Activated gamma-delta T cell (primary cell): ENCODE results near the gene THOC5.
"Not testable (repeated sequence)": the region's sequence is repeated elsewhere in the genome, so short reads cannot be mapped to it uniquely, and the experiment has no call there.

ENCODE experiments used
- DNase-seq: peaks from one replicate; lab custom pipeline; 2025; lab: John Stamatoyannopoulos, UW
- total RNA-seq, 2 donors: gene quantifications; one replicate each; lab custom pipeline; 2026; lab: John Stamatoyannopoulos, UW

The THOC5 gene
- 52.9 to 55.5 reads per million in 2 donors for total RNA-seq

DNA sequence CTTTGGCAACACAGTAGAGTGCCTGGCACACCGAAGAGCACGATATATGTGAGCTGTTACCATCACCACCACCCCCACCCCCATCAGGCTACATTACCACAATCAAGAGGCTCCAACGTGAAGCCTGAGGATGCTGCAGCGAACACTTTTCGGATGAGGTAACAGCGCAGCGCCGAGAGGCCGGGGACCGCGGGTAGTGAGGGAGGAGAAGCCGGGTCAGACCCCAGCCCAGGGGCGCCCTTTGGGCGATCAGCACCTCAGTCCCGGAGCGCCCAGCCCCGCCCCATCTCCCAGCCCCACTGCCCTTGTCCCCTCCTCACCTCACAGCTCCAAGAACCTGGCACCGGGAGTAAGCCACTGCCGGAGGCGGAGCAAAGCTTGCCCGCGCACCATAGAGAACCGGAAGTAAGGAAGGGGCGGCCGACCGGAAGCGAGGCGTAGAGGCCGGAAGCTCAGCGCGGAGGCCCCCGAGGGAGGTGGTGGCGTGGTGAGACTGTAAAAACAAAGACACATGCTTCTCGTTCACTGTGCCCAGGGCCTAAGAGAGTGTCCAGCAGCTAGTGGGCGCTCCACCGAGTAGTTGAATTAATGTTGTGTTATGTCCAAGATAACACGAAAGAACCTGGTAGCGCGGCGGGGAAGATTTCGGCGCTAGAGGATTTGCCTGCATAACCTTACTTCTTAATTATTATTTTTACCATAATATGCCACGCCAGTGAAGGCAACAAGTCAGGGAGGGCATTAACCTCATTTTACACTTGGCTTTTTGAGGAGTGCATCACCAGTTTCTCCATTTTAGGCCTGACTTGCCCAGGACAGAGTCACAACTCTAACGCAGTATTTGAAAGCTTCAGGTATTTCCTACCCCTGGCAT lies at the start of gene THOC5:
THOC5 (minus strand) TSS at position 407 of the 874 bp plus-strand sequence. CDS start 4,610 bp downstream, outside the sequence.
- DNase-seq: peak; percentile 70

DNA sequence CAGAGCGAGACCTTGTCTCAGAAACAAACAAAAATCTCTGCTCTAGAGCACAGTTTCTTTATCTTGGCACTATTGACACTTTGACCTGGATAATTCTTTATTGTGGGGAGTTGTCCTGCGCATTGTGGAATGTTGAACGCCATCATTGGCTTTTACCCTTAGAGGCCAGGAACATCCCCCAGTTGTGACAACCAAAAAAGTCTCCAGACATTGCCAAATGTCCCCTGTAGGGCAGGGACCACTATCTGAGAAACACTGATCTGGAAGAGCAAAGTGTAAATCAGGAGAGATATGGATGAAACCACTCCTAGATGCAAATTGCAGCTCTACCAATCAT lies 45.1 kb upstream of the THOC5 start:
- no peak for DNase-seq

GRCh38 chr22:29597871-29598683 lies 44.5 kb upstream of the THOC5 start:
- not testable (repeated sequence) for DNase-seq

DNA sequence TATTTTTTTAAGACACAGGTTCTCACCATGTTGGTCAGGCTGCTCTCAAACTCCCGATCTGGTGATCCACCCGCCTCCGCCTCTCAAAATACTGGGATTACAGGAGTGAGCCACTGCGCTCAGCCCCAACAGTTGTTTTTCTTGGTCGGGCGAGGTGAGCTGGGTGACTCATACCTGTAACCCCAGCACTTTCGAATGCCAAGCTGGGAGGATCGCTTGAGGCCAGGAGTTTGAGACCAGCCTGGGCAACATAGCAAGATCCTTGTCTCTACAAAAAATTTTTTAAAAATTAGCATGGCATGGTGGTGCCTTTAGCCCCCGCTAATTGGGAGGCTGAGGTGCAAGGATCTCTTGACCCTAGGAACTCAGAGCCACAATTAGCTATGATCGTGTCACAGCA lies 42.9 kb upstream of the THOC5 start:
- DNase-seq: no peak

DNA sequence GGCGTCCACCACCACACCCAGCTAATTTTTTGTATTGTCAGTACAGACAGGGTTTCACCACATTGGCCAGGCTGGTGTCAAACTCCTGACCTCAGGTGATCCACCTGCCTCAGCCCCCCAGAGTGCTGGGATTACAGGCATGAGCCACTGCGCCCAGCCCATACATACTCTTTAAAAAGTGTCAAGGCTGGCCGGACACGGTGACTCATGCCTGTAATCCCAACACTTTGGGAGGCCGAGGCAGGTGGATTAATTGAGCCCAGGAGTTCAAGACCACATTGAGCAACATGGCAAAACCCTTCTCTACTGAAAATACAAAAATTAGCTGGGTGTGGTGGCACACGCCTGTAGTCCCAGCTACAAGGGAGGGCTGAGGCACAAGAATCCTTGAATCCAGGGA lies 40.9 kb upstream of the THOC5 start:
- DNase-seq: not testable (repeated sequence)

GRCh38 chr22:29593923-29594322 lies 40.4 kb upstream of the THOC5 start:
- no peak for DNase-seq

DNA sequence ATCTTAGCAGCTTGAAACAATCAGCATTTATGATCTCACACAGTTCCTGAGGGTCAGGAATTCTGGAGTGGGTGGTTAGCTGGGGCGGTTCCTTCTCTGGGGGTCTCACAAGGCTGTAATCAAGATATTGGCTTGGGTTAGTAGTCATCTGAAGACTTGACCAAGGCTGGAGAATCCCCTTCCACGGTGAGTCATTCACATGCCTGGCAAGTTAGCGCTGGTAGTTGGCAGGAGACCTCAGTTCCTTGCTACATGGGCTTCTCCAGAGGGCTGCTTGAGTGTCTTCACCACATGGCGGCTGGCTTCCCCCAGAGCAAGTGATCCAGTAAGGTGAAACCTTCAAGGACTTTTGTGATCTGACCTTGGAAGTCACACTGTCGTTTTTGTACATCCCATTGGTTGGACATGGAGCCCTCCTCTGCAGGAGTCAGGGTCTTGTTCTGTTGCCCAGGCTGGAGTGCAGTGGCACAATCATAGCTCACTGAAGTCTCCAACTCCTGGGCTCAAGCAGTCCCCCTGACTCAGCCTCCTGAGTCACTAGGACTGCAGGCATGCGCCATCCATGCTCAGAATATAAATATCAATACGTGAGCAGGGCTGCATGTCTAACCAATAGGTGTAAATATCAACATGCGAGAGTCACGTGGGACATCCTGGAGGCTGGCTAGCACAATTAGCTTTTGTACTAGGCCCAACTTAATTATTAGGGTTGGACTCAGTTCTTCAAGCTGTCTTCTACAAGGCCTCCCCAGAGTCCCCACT lies 34.6 kb upstream of the THOC5 start:
- DNase-seq: no peak

GRCh38 chr22:29586193-29586705 lies 32.7 kb upstream of the THOC5 start:
- not testable (repeated sequence) for DNase-seq

DNA sequence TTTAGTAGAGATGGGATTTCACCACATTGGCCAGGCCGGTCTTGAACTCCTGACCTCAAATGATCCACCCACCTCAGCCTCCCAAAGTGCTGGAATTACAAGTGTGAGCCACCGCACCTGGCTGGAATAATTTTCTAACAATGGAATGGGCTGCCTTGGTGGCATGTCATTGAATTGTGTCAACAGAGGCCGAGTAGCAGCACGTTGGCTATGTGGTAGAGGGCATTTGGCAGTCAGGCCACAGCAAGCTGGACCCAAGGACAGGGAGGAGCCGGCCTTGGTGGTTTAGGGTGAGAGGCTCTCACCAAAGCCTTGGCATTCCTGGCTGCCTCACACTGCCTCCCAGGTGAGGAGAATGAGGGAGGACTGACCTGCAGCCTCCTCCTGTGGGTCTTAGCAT lies 31.4 kb upstream of the THOC5 start:
- no peak for DNase-seq

DNA sequence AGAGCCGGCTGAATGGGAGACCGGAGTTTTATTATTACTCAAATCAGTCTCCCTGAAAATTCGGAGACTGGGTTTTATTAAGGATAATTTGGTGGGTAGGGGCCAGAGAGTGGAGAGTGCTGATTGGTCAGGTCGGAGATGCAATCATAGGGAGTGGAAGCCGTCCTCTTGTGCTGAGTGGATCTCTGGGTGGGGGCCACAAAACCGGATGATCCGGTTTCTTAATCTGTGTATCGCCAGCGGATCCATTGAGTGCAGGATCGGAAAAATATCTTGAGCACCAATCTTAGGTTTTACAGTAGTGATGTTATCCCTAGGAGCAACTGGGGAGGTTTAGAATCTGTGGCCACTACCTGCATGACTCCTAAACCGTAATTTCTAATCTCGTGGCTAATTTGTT lies 28.2 kb upstream of the THOC5 start:
- no peak for DNase-seq

- no peak for DNase-seq
Measured at GRCh38 chr22:29580200-29580810, 26.7 kb upstream of the THOC5 start.

GRCh38 chr22:29578462-29579200 lies 25.1 kb upstream of the THOC5 start:
- no peak for DNase-seq

DNA sequence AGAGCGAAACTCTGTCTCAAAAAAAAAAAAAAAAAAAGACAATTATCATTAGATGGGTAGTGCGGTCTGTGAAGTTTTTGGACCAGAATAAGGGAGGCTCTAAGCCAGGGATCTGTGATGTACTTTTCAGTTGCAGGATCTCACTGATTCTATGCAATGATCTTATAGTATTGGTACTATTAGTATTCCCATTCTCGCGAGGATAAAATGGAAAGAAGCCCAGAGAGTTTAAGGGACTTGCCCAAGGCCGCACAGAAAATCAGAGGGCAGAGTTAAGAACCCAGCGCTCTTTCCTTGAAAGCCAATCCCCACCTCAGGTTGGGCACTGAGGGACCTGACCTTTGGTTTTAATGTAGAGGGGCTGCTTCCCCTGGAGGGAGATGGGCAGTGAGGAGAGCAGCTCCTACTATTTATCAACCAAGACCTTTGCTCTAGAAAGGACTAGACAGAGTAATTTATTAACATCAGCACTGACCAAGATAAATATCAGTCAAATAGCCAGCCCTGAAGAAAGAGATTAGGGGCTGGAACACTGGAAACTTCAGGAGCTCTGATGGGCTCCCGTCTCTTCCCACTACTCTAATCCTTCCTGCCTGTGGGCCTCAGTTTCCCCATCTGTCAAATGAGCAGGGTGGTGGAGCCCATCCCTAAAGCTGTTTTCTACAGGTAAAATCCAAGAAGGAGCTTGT lies 21.3 kb upstream of the THOC5 start:
- no peak for DNase-seq

DNA sequence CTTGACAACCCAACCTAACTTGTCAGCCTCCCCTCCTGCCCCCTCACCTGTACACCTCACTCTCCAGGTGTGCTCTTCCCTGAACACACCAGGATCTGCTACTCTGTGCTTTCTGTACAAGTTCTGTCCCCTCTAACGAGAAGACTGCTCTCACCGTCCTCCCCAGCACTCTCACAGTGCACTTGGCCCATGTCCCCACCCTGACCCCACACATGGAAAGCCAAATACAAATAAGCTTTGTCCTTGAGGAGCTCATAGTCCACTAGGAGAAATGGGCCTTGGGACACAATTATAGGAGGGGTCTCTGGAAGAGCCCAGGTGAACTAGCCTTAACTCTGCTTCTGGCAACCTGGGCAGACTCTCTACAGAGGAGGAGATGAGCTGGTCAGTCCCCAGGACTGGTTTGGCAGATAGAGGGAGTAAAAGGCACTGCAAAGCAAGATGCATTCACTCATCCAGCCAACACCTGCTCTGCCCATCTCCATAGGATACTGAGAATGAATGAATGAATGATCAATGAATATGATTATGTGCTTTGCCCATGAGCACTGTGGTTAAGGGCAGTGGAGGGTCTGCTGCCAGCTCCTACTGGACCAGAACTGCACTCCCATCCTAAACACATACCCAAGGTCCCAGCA lies 17.5 kb upstream of the THOC5 start:
- DNase-seq: no peak

DNA sequence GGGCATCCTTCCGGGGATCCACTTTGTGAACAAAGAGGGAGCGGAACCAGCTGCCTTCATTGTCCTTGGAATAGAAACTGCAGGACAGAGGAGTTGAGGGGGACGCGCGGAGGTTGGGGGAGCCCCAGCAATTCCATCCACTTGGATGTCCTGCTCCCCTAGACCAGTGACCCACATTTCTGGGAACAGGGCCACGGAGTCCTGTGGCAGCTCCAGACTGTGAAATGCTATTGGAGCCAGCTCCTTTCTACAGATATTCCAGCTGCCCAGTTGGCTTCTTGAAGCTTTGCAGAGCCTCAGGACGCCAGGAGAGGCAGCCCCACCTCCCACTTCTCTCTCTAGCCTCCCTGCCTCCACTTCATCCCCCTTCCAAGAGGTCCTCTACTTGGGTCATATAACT lies 16.9 kb upstream of the THOC5 start:
- no peak for DNase-seq

GRCh38 chr22:29569011-29569678 lies 15.6 kb upstream of the THOC5 start:
- DNase-seq: no peak

GRCh38 chr22:29567338-29567737 lies 13.8 kb upstream of the THOC5 start:
- DNase-seq: no peak

- DNase-seq: not testable (repeated sequence)
Measured at GRCh38 chr22:29566513-29566912, 13.0 kb upstream of the THOC5 start.
